Hepatic stellate cell (primary cell): ENCODE results near the gene MARCHF6.
"Not testable (repeated sequence)": the region's sequence is repeated elsewhere in the genome, so short reads cannot be mapped to it uniquely, and the experiment has no call there.

Source experiments
- DNase-seq: peaks from one replicate; pipeline ENCODE4 v3.0.0; 2011; ENCODE audit warnings: low spot score

The MARCHF6 gene

GRCh38 chr5:10351199-10351905 is 2.1 kb upstream of the MARCHF6 start:
- DNase-seq = peak; percentile 26

- no peak for DNase-seq
Measured at GRCh38 chr5:10351919-10352318, 1.6 kb upstream of the MARCHF6 start.

- DNase-seq = no peak
Measured at GRCh38 chr5:10352430-10353240, 860 bp upstream of the MARCHF6 start.

GRCh38 chr5:10354048-10354872 is 765 bp downstream of the MARCHF6 start:
- DNase-seq = peak; percentile 28

- peak; percentile 16 for DNase-seq
Measured at GRCh38 chr5:10355071-10355889, 1.8 kb downstream of the MARCHF6 start.

GRCh38 chr5:10358999-10359398 is 5.5 kb downstream of the MARCHF6 start:
- no peak for DNase-seq

GRCh38 chr5:10360686-10361085 is 7.2 kb downstream of the MARCHF6 start:
- DNase-seq = no peak

- no peak for DNase-seq
Measured at GRCh38 chr5:10363519-10364185, 10.2 kb downstream of the MARCHF6 start.

- DNase-seq = no peak
Measured at GRCh38 chr5:10364186-10364689, 10.7 kb downstream of the MARCHF6 start.

GRCh38 chr5:10365782-10366181 is 12.3 kb downstream of the MARCHF6 start:
- no peak for DNase-seq

GRCh38 chr5:10366310-10367272 is 13.1 kb downstream of the MARCHF6 start:
- DNase-seq = no peak

- DNase-seq = no peak
Measured at GRCh38 chr5:10367579-10367978, 14.1 kb downstream of the MARCHF6 start.

GRCh38 chr5:10370931-10371330 is 17.4 kb downstream of the MARCHF6 start:
- DNase-seq = no peak

GRCh38 chr5:10371369-10371768 is 17.9 kb downstream of the MARCHF6 start:
- not testable (repeated sequence) for DNase-seq

GRCh38 chr5:10372726-10373709 is 19.5 kb downstream of the MARCHF6 start:
- DNase-seq = no peak

GRCh38 chr5:10374046-10375022 is 20.8 kb downstream of the MARCHF6 start:
- DNase-seq = no peak

- not testable (repeated sequence) for DNase-seq
Measured at GRCh38 chr5:10375146-10375545, 21.7 kb downstream of the MARCHF6 start.
